Measurements from ENCODE around the gene CPSF4.
"Not testable (repeated sequence)": the region's sequence is repeated elsewhere in the genome, so short reads cannot be mapped to it uniquely, and the experiment has no call there.

The CPSF4 gene

GRCh38 chr7:99490878-99491277 lies 52.1 kb downstream of the CPSF4 start:
- no peak for DNase-seq (ENCODE audit: low read depth)

GRCh38 chr7:99493823-99494222 lies 55.1 kb downstream of the CPSF4 start:
- DNase-seq (ENCODE audit: low read depth), result no peak

GRCh38 chr7:99497766-99498545 lies 59.2 kb downstream of the CPSF4 start:
- no peak for DNase-seq (ENCODE audit: low read depth)

GRCh38 chr7:99498546-99498944 lies 59.8 kb downstream of the CPSF4 start:
- no peak for DNase-seq (ENCODE audit: low read depth)

- DNase-seq (ENCODE audit: low read depth), result no peak
Measured at GRCh38 chr7:99499371-99499720, 60.6 kb downstream of the CPSF4 start.

GRCh38 chr7:99499721-99500636 lies 61.2 kb downstream of the CPSF4 start, which contains the start of gene ZNF394:
Gene ZNF394 (minus strand): TSS chr7:99500281. CDS start chr7:99500093, 188 bp downstream.
- peak; percentile 64 for DNase-seq (ENCODE audit: low read depth)

- DNase-seq (ENCODE audit: low read depth), result no peak
Measured at GRCh38 chr7:99500637-99501009, 61.9 kb downstream of the CPSF4 start.

GRCh38 chr7:99501236-99501635 lies 62.5 kb downstream of the CPSF4 start:
- not testable (repeated sequence) for DNase-seq (ENCODE audit: low read depth)

- no peak for DNase-seq (ENCODE audit: low read depth)
Measured at GRCh38 chr7:99504281-99504602, 65.5 kb downstream of the CPSF4 start.

- peak; percentile 81 for DNase-seq (ENCODE audit: low read depth)
Measured at GRCh38 chr7:99504603-99505323, 66.0 kb downstream of the CPSF4 start, which contains the start of gene ZKSCAN5. Gene ZKSCAN5 (plus strand): TSS chr7:99504662. CDS start chr7:99506045, 1,383 bp downstream.

GRCh38 chr7:99505324-99505662 lies 66.5 kb downstream of the CPSF4 start:
- DNase-seq (ENCODE audit: low read depth), result no peak
